NCI-H128 (cell line): Measurements from ENCODE around the gene ANO3.
"Not testable (repeated sequence)": the region's sequence is repeated elsewhere in the genome, so short reads cannot be mapped to it uniquely, and the experiment has no call there.

Experiments
- DNase-seq: peaks from one replicate; lab custom pipeline; 2025; ENCODE audit not compliant: unreplicated experiment; lab: John Stamatoyannopoulos, UW

The ANO3 gene

DNA sequence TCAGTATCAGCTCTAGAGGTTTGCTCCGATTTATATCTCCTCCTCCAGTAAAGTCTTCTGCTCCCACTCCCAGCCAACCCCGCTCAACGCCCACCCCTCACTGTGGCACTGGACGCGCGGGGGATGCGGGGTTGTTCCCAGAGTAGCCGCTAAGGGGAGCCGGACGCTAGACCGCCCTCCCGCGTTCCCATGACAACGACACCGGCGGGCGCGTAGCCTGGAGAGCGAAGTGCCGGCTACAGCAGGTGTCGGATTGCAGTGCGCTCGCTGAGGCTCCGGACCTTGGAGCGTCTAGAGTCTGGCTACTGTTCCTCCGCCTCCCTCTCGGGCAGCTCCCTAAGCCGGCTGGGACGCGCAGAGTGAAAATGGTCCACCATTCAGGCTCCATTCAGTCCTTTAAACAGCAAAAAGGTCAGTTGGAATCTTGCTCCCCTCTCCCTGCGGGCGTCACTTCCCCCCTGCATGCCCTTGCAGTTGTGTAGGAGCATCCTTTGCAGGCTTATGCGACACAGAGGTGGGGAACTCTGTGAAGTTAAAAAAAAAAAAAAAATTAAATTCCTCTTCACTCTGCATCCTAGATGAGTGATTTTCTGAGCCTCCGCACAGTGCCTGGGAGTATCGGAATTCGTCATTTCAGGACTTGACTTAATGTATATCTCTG lies at the start of gene ANO3:
ANO3 (plus strand) TSS at position 220 of the 661 bp plus-strand sequence; CDS start at position 366, 146 bp downstream.
- DNase-seq: no peak

DNA sequence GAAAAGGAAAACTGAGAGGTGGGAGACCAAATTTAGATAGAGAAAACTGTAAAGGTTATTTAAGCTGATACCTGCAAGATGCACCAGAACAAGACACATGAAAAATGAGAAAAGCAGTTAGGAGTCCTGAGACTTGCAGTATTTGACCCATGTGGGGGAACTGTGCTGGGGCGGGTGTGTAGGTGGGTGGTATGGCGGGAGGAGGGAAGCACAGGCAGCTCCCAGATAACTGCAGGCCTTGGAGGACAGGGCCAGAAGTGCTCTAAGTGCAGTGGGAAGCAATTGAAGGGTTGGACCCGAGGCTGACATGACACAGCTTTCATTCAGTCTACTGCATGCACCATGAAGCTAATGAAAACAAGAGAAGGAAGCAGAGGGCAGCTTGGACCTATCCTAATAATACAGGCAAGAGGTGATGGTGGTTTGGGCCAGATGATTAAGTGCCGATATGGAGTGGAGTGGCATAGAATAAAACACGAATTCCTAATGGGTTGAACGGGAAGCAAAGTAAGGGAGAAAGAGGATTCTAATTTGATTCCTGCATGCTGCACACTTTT lies 48.0 kb upstream of the ANO3 start:
- no peak for DNase-seq

DNA sequence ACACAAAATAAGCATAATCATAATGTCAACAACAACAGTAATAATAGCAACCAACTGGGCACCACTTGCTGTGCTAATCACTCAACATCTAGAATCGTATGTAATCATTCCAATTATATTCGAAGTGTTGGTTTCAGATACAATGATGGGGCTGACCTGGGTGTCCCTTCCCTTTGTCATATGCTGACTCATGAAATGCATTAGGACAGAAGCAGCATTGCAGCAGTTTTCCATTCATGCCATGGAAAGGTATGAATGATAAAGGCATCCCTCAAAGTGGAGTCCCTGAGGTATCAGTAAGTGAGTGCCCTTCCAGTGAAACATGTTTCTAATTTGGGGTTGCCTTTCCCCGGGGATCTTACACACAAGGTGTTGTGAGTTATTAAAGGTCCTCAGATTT lies 46.3 kb upstream of the ANO3 start:
- DNase-seq: no peak

DNA sequence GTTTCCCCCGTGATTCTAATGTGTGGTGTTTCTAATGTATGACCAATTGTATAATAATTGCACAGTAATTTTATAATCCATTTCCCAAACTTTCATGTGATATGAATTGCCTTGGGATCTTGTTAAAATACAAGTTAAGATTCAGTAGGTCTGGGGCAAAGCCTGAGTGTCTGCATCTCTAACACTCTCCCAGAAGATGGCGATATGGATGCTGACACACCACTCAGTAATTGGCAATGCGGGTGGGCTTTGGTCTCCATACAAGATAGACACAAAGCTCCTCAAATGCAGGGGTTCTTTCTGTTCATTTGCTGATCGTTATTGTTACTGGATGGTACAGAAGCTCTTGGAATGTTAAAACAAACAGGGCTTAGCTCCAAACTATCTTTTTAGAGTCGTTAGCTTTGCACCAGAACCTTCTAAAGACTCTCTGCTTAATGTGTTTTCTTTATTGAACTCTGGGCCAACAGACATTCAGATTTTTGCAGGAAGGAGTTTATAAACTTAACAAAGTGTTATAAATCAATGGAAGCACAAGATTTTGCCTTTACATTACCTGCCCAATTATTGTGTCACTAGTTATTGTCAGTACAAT lies 45.4 kb upstream of the ANO3 start:
- no peak for DNase-seq

DNA sequence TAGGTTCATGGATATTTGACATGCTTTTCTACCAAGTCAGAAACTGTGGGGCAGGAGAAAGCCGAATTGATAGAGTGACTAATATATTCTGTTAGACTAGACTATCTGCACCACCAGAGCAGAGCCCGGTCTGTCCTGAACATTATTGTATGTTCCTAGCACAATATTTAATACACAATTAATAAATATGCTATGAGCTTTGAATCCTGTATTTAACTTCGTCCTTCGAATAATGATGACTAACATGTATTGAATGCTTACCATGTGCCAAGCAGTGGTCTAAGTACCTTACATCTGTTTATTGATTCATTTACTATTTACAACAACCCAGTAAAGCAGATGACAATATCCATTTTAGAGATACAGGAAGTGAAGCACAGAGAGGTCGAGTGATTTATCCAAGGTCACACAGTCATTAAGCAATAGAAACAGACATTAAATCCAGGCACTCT lies 44.8 kb upstream of the ANO3 start:
- no peak for DNase-seq

DNA sequence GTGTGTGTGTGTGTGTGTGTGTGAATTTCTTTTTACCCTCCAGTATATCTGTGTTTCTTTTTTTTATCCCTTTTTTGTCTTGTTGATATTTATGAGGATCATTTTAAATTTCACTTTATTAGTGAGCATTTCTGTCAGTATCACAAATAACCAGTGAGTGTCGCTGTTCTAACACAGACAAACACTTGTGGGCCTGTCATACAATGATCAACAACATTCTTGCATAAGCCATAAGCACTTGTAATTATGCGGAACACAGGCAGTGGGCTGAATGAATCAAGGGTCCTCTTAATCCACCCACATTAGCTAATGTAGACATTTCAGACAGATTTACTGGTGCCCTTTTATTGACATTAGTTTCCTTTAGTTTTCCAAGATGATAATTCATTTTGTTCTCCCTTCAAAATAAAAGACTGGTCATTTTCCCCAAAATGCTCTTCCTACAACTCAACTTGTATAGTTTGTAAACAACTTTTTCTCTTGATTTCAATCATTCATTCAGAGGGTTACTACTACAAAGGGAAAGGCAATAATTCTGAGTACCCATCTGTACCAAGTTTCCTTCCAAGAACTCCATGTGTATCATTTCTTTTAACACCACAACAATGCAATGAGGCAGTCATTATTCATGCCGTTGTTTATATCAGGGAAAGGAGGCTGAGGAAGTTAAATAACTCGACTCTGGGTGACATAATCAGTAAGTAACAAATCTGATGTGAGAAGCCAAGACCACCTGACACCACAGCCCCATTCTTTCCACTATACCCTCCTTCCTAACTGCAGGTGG lies 34.5 kb upstream of the ANO3 start:
- DNase-seq: no peak

DNA sequence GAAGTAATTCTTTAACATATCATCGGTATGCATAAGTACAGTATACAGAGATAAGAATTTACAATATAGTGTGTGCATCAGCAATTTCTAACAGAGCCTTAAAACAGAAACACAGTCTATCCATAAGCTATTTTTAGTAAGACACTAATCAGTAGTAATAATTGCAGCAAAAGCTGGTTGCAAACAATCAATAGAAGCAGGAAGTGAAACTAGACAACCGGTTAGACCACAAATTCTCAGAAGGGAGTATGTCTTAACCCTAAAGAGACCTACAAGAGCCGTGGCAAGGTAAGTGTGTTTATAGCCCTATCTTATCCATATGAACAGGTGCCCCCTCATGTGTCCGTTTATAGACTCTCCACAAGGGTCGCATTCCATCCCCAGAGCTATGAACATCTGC lies 15.6 kb upstream of the ANO3 start:
- not testable (repeated sequence) for DNase-seq

DNA sequence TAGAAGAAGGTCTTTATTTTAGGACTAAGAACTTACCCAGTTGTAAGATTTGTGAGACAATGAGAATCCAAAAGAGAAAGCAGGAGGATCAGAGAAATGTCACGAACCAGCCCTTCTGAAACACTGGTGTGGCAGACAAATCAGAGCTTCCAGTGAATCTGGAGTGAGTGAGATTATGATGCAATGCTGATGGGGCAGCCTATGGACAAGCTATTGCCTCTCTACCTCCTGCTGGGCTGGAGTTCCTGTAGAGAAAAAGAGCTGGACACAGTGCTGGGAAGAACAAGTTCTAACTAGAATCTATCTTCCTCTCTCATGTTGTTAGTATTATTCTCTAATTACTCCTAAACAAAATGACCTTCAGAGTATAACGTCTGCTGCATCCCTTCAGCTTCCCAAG lies 12.0 kb upstream of the ANO3 start:
- DNase-seq: no peak

DNA sequence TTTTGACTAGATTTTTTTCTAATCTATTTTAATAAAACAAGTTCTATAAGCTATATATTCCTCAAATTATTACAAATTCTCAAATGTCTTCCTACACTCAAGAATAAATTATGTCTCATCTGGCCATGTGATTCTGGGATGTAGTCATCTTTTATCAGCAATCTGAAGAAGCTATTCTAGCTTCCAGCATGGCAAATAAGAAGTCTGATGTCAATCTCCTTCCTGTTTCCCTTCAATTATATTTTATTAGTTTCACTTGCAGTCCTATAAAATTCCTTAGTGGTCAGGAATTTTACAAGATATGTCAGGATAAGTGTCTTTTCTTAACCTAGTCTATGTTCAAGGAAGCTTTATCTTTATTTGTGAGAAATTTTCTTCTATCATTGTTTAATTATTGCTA lies 10.4 kb upstream of the ANO3 start:
- DNase-seq: no peak

DNA sequence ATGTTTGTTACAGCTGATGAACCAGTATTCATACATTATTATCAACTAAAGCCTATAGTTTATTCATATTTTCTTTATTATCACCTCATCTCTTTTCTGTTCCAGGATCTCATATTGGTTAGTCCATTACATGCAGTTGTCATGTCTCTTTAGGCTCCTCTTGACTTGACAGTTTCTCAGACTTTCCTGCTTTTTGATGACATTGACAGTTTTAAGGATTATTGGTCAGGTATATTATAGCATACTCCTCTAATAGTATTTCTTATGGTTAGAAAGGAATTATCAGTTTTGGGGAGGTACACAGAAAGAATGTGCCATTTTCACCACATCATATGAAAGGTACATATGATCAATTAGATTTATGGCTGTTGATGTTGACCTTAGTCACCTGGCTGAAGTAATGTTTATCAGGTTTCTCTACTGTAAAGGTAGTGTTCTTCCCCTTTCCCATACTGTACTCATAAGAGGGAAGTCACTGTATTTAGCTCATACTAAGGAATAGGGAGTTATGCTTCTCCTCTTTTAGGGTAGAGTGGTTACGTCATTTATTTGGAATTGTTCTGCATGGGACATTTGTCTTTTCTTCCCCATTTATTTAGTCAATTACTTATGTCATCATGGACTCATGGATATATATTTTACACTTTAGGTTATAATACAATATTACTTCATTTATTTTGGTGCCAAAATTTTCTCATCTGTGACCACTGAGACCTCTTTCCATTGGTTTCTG lies 9.4 kb upstream of the ANO3 start:
- DNase-seq: no peak

DNA sequence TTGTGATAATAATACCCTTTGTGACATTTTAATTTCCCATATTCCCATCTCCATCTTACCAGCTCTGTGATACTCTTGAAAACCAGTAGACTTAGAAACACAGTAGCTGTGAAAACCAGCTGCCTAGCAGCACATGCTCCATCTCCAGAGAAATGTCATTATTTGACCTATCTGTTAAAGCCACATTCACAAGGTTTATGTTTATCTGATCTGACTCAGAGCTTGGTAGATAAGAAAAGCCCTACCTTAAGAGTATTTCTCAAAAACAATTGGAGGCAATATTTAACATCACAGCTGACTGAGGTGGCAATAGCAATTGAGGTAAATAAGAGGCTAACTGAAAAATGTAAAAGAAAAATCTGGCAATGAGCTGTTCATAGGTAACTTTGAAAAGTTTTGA lies 8.1 kb upstream of the ANO3 start:
- DNase-seq: no peak

DNA sequence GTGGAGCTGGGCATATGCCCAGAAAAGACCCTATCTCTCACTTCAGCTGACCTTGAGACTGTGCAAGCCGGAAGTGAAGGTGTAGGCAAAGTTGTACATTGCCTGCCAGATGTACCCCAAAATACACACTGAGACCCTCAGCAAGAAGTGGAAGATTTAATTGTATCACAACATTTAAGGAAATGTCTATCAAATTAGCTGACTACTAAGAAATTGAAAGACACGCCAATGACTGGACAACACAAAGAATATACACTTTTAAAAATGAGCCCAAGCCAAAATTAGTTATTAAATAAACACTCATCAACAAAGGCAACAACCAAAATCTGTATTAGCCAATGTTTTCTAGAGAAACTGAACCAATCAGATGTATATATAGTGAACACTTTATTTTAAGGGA lies 7.7 kb upstream of the ANO3 start:
- no peak for DNase-seq

DNA sequence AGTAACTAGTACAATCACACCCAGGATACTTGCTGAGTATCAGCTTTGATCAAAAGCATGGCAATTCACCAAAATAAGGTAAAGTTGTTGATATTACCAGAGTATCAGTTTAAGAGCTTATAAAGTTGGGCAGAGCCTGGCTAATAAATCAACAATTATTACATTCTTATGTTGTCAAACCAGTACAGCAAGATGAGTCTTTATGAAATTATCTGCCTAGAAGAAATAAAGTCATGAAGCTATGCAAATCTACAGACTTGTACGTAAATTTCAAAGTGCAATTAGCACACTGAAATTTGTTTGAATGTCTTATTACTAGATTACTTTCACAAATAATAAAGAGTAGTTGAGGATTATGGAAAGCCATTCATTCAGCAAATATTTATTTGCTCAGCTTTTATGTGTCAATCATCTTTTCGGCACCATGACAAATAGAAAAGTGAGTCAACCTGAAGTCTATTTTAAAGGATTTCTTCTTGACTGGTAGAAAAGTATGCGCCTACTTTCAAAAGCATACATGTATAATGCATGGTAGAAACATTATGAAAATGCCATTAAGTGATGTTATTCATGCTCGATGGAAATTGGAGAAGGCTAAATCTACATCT lies 5.0 kb upstream of the ANO3 start:
- no peak for DNase-seq

DNA sequence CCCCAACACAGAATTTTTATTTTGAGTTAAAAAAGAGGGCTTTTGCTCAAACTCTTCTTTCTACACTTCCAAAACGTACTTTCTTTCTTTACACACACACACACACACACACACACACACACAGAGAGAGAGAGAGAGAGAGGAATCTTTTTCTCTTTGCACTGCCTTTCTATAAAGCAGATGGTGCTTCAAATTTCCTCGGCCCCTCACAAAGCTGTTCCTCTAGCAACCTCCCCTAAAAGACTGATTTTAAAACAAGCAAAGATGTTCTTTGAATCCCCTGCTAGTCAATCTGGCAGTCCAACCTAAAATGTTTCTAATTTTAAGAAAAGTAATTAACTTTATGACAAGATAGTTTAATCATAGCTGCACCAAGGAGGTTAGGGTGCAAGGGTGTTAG lies 2.7 kb upstream of the ANO3 start:
- no peak for DNase-seq

DNA sequence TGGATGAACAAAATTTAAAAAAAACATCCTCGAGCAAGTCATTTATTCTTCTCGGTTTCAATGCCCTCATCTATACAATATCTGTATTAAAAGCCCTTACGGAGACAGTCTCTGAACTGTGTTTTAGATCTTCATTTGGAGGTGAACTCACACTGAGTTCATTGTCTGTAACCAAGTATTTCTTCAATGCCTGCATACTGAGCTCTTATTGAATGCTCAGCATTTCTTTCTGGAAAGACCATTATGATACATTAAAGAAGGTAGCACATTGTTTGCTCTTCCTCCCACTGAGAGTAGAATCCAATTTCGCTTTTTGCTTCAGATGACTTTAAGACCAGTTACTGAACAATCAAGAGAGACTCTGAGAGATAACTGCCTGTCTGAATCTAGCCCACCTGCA lies 1.7 kb upstream of the ANO3 start:
- no peak for DNase-seq

DNA sequence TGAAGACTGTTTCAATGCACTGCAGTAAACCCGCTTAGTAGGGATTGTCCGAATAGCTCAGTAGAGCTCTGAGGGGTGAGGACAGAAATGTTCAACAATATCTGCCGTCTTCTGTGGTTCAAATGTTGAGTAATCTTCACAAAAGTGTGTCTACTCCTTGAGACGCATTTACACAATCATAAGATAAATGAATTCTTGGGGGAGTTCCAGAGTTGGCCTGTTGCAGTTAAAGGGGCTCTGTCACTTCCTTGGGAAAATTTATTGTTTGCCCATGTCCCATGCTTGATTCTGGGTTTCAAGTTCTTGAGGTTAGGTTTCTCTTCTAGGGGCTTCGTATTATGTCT lies 614 bp downstream of the ANO3 start:
- no peak for DNase-seq

DNA sequence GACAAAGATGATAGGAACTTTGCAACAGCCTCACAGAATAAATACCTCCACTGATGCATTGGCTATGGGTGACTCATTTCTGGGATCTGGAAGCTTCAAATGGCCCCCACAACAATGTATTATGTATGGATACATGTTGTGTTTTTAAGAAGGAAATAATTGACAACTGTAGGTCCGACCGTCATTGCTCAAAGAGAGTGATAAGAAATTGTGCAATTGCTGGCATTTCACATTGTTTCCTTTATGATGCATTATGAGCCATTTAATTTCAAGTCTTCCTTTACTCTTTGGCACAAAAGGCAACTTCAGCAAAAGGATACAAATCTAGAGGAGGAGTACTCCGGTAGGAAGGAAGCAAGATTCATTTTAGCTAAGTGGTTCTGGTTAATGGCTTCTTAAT lies 2.0 kb downstream of the ANO3 start:
- DNase-seq: no peak

DNA sequence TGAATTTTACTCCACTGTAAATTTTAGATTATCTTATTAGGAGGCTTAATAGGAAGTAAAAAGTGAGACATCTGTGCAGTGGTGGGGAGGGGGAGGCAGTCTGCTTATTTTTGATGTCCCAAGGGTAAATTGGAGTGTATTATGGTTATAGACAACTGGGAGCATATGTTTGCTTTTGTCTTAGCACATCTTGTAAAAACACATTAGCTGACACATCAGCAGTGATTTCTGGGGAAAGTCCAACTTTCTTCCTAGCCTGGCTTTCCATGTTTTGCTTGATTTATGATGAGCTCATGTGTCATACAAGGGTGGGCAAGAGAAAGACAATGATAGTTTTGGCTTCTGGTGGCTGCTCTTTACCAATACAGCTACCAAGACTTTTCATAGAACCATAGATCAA lies 4.0 kb downstream of the ANO3 start:
- no peak for DNase-seq

DNA sequence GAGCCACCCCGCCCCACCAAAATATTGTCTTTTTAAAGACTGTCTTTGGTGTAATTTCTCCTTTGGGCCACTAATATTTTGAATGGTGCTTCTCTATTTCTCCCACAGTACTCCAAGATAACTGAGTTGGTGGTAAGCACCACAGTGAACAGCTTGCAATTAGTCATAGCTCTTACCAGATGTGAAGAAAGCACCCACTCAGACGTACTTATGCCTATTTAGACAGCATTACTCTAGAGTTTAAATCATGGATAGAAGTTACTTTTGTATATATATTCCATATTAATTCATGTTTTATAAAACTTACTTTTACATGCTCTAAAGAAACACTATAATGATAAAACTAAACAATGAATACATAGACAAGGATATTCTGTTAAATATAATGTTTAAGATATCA lies 12.7 kb downstream of the ANO3 start:
- no peak for DNase-seq

DNA sequence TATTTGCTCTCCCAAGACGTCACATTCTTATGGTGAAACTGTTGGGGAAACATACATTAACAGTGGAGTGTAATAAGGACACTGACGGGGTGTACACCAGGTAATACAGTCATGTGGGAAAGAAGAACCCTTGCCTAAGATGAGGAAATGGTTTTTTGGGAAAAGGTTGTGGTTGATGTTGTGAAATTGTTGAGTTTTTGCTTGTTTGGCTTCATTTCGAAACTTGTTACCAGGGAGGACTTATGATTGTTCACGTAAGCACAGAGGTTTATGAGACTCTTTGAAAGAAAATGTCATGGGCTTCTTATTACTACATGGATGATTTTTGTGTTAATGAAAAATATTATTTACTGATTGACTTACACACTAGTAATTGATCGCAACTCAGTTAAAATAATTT lies 16.8 kb downstream of the ANO3 start:
- DNase-seq: no peak

DNA sequence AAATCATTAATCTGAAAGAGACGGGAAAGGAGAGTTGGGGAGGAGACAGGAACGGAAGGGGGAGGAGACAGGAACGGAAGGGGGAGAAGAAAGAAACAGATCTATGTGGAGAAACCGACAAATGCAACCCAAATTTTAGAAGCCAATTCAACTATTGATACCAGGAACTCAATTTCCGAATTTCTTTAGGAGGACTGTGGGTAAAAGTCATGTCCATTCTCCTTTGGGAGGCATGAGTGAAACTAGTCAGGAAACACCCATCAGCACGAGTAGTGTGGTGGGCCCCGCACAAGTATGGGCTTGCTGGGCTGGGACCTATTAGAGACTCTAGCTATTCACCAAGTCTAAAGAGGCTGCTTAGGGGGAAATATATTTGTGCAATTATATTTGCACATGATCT lies 18.1 kb downstream of the ANO3 start:
- DNase-seq: no peak
